Trophoblast cell (in vitro differentiated cells and primary cell): ENCODE data around the gene PXN.
"Not testable (repeated sequence)": the region's sequence is repeated elsewhere in the genome, so short reads cannot be mapped to it uniquely, and the experiment has no call there.

Source experiments
- DNase-seq, 2 donors: peaks; one replicate each; pipeline ENCODE4 v3.0.0-alpha.2; 2016
- H2AFZ ChIP-seq: 2 replicates; pipeline ENCODE4 v1.6.1; 2013; ENCODE audit warnings: low read length, moderate library complexity, mild to moderate bottlenecking; ENCODE audit not compliant: insufficient read depth, poor library complexity
- H2AK5ac ChIP-seq: 2 replicates; pipeline ENCODE4 v1.6.1; 2013; ENCODE audit warnings: mild to moderate bottlenecking, low read length
- H2BK120ac ChIP-seq: 2 replicates; pipeline ENCODE4 v1.6.1; 2013; ENCODE audit warnings: low read length, mild to moderate bottlenecking, moderate library complexity; ENCODE audit not compliant: insufficient read depth, poor library complexity
- H2BK12ac ChIP-seq: 2 replicates; pipeline ENCODE4 v1.6.1; 2013; ENCODE audit warnings: mild to moderate bottlenecking, low read length, moderate library complexity
- H2BK5ac ChIP-seq: 2 replicates; pipeline ENCODE4 v1.6.1; 2013; ENCODE audit warnings: low read length, low read depth, moderate library complexity, mild to moderate bottlenecking; ENCODE audit not compliant: poor library complexity
- H3K14ac ChIP-seq: 2 replicates; pipeline ENCODE4 v1.6.1; 2013; ENCODE audit warnings: mild to moderate bottlenecking, low read length
- H3K18ac ChIP-seq: 2 replicates; pipeline ENCODE4 v1.6.1; 2013; ENCODE audit warnings: mild to moderate bottlenecking, low read length
- H3K23ac ChIP-seq: 2 replicates; pipeline ENCODE4 v1.6.1; 2013; ENCODE audit warnings: low read length
- H3K27ac ChIP-seq: 2 replicates; pipeline ENCODE4 v1.5.1; 2013; ENCODE audit warnings: low read depth, mild to moderate bottlenecking, inconsistent platforms, low read length, moderate library complexity
- H3K27me3 ChIP-seq: 2 replicates; pipeline ENCODE4 v1.6.1; 2013; ENCODE audit warnings: inconsistent platforms, mild to moderate bottlenecking, low read length, moderate library complexity; ENCODE audit not compliant: insufficient read depth
- H3K36me3 ChIP-seq, 2 experiments: 1 replicate in 1 of 2; 2 replicates in 1 of 2; pipeline ENCODE4 v1.6.1; 2013; ENCODE audit warnings: low read length in 2 of 2, mild to moderate bottlenecking in 2 of 2, moderate library complexity in 1 of 2; ENCODE audit not compliant: insufficient read depth in 2 of 2, control insufficient read depth in 1 of 2
- H3K4ac ChIP-seq: 2 replicates; pipeline ENCODE4 v1.6.1; 2013; ENCODE audit warnings: low read depth, mild to moderate bottlenecking, low read length, moderate library complexity
- H3K4me1 ChIP-seq, 2 experiments: 1 replicate in 1 of 2; 2 replicates in 1 of 2; pipeline ENCODE4 v1.6.1; 2013; ENCODE audit warnings: low read length in 2 of 2, mild to moderate bottlenecking in 2 of 2, moderate library complexity in 1 of 2; ENCODE audit not compliant: insufficient read depth in 2 of 2, control insufficient read depth in 1 of 2
- H3K4me2 ChIP-seq: 2 replicates; pipeline ENCODE4 v1.6.1; 2013; ENCODE audit warnings: inconsistent platforms, mild to moderate bottlenecking, low read length, moderate library complexity
- H3K4me3 ChIP-seq: 2 replicates; pipeline ENCODE4 v1.5.1; 2013; ENCODE audit warnings: mild to moderate bottlenecking, low read depth, low read length, inconsistent platforms
- H3K79me1 ChIP-seq: one replicate; pipeline ENCODE4 v1.6.1; 2013; ENCODE audit warnings: low read length
- H3K79me2 ChIP-seq: 2 replicates; pipeline ENCODE4 v1.6.1; 2013; ENCODE audit warnings: low read length, mild to moderate bottlenecking; ENCODE audit not compliant: control insufficient read depth, insufficient read depth, poor library complexity
- H3K9ac ChIP-seq: 2 replicates; pipeline ENCODE4 v1.6.1; 2013; ENCODE audit warnings: mild to moderate bottlenecking, low read length
- H3K9me3 ChIP-seq: 2 replicates; pipeline ENCODE4 v1.6.1; 2013; ENCODE audit warnings: low read depth, mild to moderate bottlenecking, control low read depth, inconsistent platforms, low read length; ENCODE audit not compliant: insufficient read depth
- H4K12ac ChIP-seq: 2 replicates; pipeline ENCODE4 v1.6.1; 2013; ENCODE audit warnings: low read depth, mild to moderate bottlenecking, low read length, moderate library complexity
- H4K8ac ChIP-seq: 2 replicates; pipeline ENCODE4 v1.6.1; 2013; ENCODE audit warnings: low read depth, mild to moderate bottlenecking, low read length, moderate library complexity
- H4K91ac ChIP-seq: one replicate; pipeline ENCODE4 v1.6.1; 2013; ENCODE audit warnings: low read depth, mild to moderate bottlenecking, low read length, moderate library complexity
- WGBS: extraction: QIAGEN DNeasy Blood & Tissue Kit; methylation state at CpG from one replicate; pipeline ENCODE4 v1.1.7; 2013; ENCODE audit warnings: missing lambda C conversion rate; ENCODE audit not compliant: insufficient read length, insufficient coverage; ENCODE audit errors: extremely low coverage; 5-methylcytosine and 5-hydroxymethylcytosine counted together

The PXN gene

DNA sequence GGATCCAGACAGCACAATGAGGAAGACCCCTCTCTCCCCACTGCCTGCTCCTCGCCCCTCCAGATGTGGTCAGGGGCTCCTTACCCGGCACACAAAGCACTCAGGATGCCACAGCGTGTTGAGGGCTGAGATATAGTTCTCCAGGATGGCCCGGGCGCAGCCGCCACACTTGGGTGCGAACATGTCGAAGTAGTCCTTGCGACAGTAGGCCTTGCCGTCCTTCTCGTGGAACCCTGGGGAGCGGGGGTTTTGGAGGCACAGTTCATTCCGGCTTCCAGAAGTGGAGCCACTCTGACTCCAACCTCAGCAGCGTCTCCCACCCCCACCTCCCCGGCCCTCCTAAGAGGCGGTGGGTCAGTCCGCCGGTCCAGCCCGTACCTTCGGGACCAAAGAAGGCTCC lies 51.8 kb downstream of the PXN start:
- no peaks in the 10 kb centered on the region for H3K4me1 ChIP-seq
- no peak overlapping the region for H4K12ac ChIP-seq
- no peak overlapping the region for H3K4ac ChIP-seq
- no peak overlapping the region for H3K4me3 ChIP-seq
- H3K27ac ChIP-seq = no peak overlapping the region
- no peaks in the 10 kb centered on the region for H3K27me3 ChIP-seq
- WGBS = no CpG with 5 or more reads among the region's 20 CpGs
- peaks cover 67 to 76% of the 10 kb centered on the region in 2 experiments for H3K36me3 ChIP-seq
- H2BK5ac ChIP-seq = no peak overlapping the region
- no peak overlapping the region for H2BK120ac ChIP-seq
- H2AK5ac ChIP-seq = no peak overlapping the region
- no peak overlapping the region for H2AFZ ChIP-seq
- H3K9me3 ChIP-seq = peaks cover 1% of the 10 kb centered on the region
- no peak overlapping the region for H3K14ac ChIP-seq
- no peaks in the 10 kb centered on the region for H3K79me2 ChIP-seq
- no peak overlapping the region for H3K9ac ChIP-seq
- no peak overlapping the region for H3K4me2 ChIP-seq
- H4K8ac ChIP-seq = no peak overlapping the region
- H2BK12ac ChIP-seq = no peak overlapping the region
- no peak overlapping the region for H3K23ac ChIP-seq
- DNase-seq = no peak
- H3K18ac ChIP-seq = no peak overlapping the region
- no peak overlapping the region for H4K91ac ChIP-seq
- no peaks in the 10 kb centered on the region for H3K79me1 ChIP-seq

DNA sequence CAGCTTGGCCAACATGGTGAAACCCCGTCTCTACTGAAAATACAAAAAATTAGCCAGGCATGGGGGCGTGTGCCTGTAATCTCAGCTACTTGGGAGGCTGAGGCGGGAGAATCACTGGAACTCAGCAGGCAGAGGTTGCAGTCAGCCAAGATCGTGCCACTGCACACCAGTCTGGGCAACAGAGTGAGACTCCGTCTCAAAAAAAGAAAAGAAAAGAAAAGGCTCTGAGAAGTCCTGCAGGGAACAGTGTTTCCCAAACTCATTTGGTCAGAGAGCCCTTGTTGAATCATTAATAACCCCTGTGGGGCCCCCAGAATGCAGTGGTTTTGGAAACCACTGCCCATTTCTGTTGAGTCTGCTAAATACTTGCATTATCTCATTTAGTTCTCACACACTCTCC lies 52.3 kb downstream of the PXN start:
- not testable (repeated sequence) for H3K18ac ChIP-seq, H4K8ac ChIP-seq, H3K23ac ChIP-seq, H3K4me2 ChIP-seq, H3K79me2 ChIP-seq, DNase-seq, H3K4me3 ChIP-seq, H3K9me3 ChIP-seq, H3K4ac ChIP-seq, H3K4me1 ChIP-seq, H2BK120ac ChIP-seq, H2BK12ac ChIP-seq, H3K27me3 ChIP-seq, H3K14ac ChIP-seq, H2AK5ac ChIP-seq, H4K91ac ChIP-seq, H2AFZ ChIP-seq, H4K12ac ChIP-seq, H3K79me1 ChIP-seq, H3K9ac ChIP-seq, H3K27ac ChIP-seq, H2BK5ac ChIP-seq
- WGBS = no CpG with 5 or more reads among the region's 5 CpGs
- peaks cover 65 to 73% of the 10 kb centered on the region in 2 experiments for H3K36me3 ChIP-seq

DNA sequence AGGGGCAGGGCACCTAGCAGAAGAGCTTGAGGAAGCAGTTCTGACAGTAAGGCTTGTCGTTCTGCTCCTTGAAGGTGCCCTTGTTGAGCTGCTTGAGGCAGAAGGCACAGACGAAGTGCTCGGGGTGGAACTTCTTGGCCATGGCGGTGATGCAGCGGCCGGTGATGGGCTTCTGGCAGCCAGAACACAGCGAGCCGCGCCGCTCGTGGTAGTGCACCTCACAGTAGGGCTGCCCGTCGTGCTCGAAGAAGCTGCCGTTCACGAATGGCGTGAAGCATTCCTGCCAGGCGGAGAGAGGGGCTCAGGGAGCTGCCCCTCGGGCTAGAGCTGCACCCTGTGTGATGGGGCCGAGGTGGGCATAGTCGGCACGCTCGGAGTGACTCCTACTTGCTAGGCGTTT lies 53.2 kb downstream of the PXN start:
- Histone ChIP-seq H2BK120ac (no peak overlapping the region), H2BK5ac (no peak overlapping the region), H4K8ac (no peak overlapping the region), H2AFZ (no peak overlapping the region), H3K79me2 (no peaks in the 10 kb centered on the region), H2AK5ac (no peak overlapping the region), H3K4ac (no peak overlapping the region), H4K91ac (no peak overlapping the region), H2BK12ac (no peak overlapping the region), H3K27me3 (no peaks in the 10 kb centered on the region), H3K4me3 (no peak overlapping the region), H3K4me1 (no peaks in the 10 kb centered on the region), H3K9me3 (peaks cover 1% of the 10 kb centered on the region), H3K23ac (no peak overlapping the region), H3K4me2 (no peak overlapping the region), H3K27ac (no peak overlapping the region), H4K12ac (no peak overlapping the region), H3K18ac (no peak overlapping the region), H3K36me3 (peaks cover 63 to 72% of the 10 kb centered on the region in 2 experiments), H3K79me1 (no peaks in the 10 kb centered on the region), H3K14ac (no peak overlapping the region), H3K9ac (no peak overlapping the region)
- no CpG with 5 or more reads among the region's 24 CpGs for WGBS
- DNase-seq = no peak

DNA sequence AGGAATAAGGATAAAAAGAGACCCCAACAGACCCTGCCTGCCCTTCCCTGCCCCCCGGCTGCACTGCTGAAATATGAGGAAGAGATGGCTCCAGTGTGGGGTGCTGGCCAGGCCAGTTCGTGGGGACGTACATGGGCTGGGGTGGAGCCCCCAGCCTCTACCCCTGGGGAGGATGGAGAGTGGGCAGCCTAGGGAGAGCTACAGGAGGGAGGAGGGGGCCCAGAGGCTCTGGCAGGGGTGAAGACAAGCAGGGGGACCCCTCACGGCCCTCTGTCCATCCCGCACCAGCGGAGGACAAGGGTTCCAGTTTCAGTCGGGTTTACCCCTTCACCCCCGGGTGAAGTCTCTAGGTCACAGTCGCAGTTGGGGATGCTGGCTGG lies 53.6 kb downstream of the PXN start:
- no peaks in the 10 kb centered on the region for H3K27me3 ChIP-seq
- H3K14ac ChIP-seq = no peak overlapping the region
- H2AFZ ChIP-seq = no peak overlapping the region
- no peak overlapping the region for H3K4me2 ChIP-seq
- no peaks in the 10 kb centered on the region for H3K4me1 ChIP-seq
- no peak overlapping the region for H4K12ac ChIP-seq
- H2BK5ac ChIP-seq = no peak overlapping the region
- peaks cover 1% of the 10 kb centered on the region for H3K9me3 ChIP-seq
- no peak overlapping the region for H3K4me3 ChIP-seq
- no peak overlapping the region for H2BK120ac ChIP-seq
- no peak overlapping the region for H4K91ac ChIP-seq
- no peak for DNase-seq
- no peaks in the 10 kb centered on the region for H3K79me2 ChIP-seq
- H3K18ac ChIP-seq = no peak overlapping the region
- no CpG with 5 or more reads among the region's 9 CpGs for WGBS
- H3K79me1 ChIP-seq = no peaks in the 10 kb centered on the region
- H2BK12ac ChIP-seq = no peak overlapping the region
- no peak overlapping the region for H3K4ac ChIP-seq
- no peak overlapping the region for H3K9ac ChIP-seq
- H3K23ac ChIP-seq = no peak overlapping the region
- no peak overlapping the region for H4K8ac ChIP-seq
- H2AK5ac ChIP-seq = no peak overlapping the region
- H3K36me3 ChIP-seq = peaks cover 63 to 71% of the 10 kb centered on the region in 2 experiments
- no peak overlapping the region for H3K27ac ChIP-seq
